Measurements from ENCODE around the gene HIBADH.

- TF ChIP-seq EZH2phosphoT487 (IDR thresholded peaks at IDR 0.05; ENCODE audit: borderline replicate concordance) (no peak), CTCF (conservative IDR thresholded peaks at IDR 0.05; ENCODE audit: low read length) (no peak)
Measured at GRCh38 chr7:27688646-27689045, 26.0 kb upstream of the HIBADH start.

Measured in Loucy (cell line).